GM18867 (cell line): ENCODE data around the gene GABRQ.
A peak's percentile ranks its signal among the peaks of the same experiment; 100 is the strongest.

Experiments used
- ATAC-seq: cut with Tn5 transposase; IDR thresholded peaks from one replicate; pipeline ENCODE4 v1.9.1; 2021; ENCODE audit warnings: mild to moderate bottlenecking, moderate library complexity; ENCODE audit not compliant: unreplicated experiment

The GABRQ gene

DNA sequence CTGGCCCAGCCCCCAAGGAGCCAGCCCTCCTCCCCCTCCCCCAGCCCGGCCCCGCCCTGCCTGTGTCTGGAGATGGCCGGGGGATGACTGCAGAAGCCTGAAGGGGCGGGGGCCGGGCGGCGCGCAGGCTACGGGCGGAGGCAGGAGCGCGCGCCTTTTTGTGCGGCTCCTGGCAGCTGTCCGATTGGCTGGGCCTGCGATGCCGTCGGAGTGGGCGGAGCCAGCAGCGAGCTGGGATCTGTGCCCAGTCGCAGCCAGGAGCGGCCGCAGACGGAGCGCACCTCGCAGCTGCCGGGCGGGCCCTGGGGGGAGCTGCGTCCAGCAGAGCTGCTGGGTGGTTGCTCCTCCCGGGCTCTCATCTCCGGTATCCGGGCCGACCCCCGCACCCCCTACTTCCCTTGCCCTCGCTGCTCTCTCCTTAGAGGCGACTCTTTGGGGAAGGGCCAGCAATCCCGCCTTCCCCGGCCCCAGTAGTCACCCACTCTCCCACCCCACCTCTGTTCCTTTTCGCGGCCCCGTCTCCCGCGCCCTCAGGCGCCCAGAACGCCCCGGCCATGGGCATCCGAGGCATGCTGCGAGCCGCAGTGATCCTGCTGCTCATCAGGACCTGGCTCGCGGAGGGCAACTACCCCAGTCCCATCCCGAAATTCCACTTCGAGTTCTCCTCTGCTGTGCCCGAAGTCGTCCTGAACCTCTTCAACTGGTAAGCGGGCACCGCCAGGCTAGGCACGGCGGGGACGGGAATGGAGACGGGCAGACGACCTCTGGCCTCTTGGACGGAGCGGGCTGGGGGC lies at the start of gene GABRQ:
TSS of gene GABRQ (plus strand) at position 247 of the 794 bp plus-strand sequence. CDS start at position 555, 308 bp downstream.
- no peak for ATAC-seq

DNA sequence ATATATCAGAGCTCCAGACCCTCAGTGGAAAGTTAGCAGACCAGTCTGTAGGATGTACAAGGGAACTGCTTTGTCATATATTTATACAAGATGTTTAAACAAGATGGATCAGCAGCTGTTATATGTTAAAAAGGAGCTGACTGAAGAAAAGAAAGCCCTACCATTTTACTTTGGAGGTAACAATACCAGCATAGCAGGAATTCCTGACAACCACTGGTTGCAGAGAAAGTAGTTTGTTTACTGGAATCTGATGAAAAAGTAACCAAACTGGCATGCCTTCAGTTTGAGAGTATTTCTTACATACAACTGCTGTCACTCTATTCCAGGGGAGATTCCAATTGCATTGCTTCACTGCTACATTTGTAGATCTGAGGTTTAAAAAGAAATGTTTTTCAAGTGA lies 49.5 kb upstream of the GABRQ start:
- ATAC-seq, result no peak

DNA sequence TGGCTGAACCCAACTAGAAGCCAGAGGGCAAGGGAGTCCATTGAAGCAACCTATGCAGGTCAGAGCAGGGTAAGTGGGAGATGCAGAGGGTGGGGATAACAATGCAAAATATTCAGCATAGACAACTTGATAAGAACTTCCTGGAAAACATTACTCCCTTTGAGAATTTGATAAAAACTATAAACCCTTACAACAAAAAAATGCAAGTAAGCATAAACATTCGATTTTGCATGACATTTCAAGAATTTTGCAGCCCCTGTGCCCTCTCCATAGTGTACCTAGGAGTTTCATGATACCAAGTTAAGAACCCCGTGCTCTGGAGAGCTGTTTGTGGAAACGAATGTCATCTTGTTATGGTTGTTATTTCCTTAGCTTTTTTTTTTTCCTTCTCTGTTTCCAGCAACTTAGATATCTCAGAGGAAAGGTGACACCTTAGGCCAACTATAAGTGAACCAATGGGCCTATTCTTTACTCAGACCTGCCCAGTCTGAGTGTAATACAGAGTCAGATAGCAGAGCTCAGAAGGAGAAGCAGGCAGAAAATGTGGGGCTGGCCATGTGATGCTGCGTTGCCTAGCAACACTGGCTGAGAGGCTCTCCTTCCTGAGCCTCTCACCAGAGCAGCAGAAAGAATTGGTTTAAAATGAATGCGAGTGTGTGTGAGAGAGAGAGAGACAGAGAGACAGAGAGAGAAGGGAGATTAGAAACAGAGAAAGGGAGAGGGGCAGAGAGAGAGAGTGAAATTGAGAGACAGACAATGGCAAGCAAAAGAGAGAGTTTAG lies 36.7 kb upstream of the GABRQ start:
- ATAC-seq, result no peak

DNA sequence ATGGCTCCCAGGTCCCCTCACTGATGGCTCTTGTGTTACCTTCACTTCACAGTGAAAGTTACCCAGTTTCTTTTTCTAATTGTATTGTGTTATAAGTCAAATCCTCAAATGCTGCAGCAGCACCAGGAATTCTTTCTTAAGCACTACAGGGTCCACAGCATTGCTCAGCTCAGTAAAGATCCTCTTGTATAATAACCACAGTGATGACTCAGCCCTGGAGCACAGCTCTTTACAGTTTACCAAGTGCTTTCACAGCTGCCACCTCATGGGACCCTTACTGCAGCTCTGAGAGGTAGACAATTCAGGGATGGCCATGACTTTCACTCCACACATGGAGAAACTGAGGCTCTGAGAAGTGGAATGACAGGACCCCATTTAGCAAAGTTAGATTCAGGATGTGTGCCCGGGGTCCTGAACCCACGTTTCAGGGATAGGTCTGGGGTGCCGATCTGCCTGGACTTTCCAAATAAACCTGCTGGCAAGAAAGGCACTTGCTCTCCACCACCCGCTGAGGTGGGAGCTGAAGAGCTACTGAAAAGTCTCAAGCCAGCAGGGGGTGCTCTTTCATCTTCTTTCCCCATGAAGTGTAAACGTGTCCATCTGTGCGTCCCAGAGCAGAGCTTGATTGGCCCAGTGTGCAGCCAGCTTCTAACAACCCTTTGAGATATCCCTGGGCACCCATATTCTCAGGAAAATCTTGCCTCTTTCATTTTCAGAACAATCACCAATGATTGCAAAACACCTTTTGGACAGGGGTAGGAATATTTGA lies 35.7 kb upstream of the GABRQ start:
- ATAC-seq, result no peak

DNA sequence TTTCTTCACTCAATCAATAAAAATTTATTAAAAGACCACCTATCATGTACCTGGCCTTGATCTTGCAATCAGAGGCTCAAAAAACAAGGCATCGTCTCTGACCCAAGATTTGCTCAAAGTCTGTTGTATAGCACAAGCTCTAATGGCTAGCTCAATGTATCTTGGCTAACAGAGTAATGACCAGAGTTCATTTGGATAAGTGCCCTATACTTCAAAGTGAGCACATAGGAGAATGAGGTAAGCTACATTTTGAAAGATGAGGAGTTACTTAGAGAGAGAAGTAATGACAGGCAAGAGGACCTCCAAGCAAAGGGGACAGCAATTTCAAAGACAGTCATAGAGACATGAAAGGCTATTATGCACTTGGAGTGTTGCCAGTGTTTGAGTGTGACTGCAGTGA lies 22.9 kb upstream of the GABRQ start:
- ATAC-seq, result no peak

DNA sequence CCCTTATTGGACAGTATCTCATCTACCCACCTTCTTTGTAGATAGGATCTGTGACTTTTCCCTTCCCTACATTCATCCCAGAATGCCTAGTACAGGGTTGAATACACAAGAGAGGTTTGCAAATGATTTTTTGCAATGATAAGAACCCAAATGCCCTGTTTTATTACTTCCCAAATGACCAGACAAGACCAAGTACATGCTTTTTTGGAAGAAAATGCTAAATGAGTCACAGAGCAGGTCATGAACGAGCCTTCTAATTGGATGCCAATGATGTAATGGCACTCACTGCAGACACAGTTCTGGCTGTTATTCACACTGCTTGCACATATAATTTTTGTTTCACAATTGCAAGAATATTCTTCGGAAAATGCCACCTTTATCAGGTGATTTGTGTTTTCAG lies 17.8 kb upstream of the GABRQ start:
- no peak for ATAC-seq

DNA sequence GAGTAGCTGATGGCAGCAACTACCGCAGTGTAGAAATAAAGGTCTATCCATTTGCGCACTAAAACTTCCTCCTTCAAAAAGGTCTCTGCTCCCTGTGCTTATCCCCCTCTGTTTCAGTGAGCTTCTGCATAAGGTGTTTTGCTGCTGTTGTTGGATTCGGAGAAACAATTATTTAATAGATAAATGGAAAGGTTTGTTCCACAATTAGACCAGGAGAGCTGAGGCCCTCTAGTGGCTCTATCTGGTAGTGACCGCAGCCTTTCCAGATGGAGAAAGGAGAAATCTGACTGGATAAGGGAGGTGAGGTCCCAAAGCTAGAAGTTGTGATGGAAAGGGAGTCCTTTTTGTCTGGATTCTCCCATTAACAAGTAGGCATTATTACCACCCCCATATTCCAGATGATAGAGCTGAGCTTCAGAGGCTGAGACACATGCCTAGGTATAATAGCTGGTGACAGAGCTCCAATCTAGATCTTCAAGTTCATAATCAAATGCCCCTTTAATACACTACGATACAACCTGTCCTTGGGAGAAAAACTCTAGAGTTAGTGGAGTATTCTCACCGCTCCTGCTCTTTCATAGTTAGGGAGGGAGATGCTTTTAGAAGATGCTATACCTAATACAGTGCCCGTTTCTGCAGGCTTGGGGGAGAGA lies 5.1 kb upstream of the GABRQ start:
- ATAC-seq, result peak; percentile 53

DNA sequence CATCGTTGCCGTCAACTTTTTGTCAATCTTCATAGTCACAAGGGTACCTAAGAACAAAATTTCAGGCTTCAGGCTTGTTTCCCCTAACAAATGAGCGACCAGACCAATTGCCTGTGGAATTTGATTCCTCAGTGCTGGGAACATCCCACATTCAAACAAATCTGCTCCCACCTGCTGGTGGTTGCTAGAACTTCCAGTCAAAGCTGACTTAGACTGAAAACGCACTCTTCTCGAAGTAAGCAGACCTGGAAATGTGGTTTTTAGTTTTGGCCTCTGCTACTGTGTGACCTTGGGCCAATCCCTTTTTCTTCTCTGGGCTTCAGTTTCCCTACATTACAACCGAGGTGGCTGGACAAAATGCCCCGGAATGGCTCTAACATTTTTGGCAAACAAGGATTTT lies 1.8 kb upstream of the GABRQ start:
- peak; percentile 67 for ATAC-seq

DNA sequence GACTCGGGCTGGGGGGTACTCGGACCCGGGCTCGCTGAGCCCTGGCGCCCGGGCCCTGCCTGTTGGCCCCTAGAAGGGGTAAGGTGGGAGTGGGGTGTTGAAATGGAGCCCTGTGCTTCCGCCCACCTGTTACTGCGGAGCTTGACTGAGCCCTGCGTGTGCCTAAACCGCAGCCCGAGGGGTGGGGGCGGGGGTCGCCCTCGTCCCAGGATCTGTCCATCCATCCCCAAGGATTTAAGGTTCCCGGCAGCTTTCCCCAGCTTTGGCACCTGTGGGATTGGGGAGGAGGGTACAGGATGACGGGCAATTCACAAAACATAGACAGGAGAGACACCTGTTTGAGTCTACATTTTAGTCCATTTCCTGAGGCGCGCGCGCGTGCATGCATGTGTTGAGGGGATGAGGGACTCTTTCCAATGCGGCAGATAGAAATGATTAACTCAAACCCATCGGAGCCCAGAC lies 779 bp downstream of the GABRQ start:
- no peak for ATAC-seq

DNA sequence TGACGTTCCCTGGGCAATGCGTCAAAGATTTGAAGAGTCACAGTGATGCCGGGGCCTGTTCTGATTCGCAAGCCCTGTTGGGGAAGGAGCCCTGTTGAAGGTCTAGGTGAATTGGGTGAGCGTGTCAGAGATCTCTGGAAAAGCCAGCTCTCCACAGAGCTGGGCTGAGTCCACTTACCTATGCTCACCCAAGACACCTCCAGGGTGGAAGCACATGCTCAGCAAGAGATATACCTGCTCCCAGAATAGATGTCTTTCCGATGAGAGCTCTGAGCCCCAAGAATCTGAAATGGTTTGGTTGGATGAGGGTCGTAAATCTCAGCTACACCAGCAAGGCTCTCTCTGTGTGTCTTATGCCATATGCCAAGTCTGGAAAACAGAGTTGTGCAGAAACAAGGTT lies 1.7 kb downstream of the GABRQ start:
- ATAC-seq, result no peak

DNA sequence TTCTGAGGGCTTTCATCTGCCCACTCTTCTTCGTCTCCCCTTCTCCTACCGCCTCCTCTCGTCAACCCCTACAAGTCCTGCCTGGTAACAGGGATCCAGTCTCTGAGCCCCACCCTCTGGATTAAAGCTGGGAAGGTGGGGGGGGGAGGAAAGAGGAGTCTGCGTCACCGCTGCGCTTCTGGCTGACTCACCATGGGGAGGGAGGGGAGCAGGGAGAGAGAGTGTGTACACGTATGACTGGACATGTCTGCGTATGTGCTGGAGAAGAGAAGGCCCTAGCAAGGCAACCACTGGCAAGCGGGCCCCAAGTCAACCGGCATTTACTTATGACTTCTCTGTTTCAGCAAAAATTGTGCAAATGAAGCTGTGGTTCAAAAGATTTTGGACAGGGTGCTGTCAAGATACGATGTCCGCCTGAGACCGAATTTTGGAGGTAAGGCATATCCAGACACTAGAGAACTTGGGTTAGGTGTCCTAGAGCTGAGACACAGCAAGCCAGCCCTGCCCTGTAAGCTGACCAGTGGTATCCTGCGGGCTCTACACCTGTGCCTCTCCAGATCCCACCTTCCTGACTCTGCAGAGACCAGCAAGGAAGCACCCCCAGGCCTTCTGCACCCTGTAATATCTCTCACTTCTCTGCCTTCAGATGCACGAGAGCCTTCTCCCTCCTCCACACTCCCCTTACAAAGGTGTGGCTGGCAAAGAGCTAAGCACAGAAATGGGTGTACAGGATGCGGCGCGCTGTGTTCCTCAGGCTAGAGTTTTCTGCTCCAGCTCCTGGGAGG lies 2.5 kb downstream of the GABRQ start:
- no peak for ATAC-seq

DNA sequence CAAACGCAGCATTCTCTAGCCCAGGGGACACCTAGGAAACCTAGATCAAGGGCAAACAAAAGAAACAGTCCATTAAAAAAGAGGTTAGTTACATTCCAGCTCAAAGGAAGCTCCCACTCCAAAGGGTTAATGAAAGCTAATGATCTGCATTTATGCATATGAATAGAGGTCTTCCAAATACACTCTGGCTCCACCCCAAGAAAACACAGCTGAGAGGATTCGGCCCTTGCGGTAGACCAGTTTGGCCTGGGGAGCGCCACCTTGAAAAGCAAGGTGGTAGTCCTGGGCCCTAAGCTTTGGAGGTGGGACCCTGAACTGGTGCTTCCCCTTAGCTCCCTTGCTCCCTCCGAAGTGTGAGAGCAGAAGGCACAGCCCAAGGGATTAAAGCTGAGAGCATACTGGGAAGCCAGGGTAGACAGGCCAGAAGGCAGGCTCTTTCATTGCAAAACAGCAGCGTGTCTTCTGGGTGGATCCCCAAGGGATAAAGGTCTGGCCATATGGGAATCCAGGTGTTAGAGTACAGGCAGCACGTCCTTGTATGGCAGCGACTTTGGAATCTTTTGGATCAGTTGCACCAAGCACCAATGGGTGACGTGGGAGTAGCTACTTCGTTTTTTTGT lies 3.7 kb downstream of the GABRQ start:
- no peak for ATAC-seq

DNA sequence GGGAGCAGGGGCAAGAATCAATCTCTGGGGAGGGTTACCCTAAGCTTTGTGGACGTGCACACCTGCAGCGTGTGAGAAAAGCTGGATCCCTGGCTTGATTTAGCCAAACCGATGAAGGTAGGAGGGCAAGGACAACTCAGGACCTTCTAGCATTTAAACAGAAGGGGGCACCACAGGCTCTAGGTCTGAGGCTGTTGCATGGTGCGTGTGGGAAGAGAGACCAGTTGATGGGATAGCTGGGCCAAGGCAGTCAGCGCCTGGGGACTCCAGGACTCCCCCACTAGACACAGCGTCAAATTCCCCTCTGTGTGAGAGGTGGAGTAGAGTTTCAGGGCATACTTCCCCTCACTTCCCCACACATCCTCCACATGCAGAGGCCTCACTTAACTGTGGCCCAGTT lies 4.3 kb downstream of the GABRQ start:
- ATAC-seq, result no peak

DNA sequence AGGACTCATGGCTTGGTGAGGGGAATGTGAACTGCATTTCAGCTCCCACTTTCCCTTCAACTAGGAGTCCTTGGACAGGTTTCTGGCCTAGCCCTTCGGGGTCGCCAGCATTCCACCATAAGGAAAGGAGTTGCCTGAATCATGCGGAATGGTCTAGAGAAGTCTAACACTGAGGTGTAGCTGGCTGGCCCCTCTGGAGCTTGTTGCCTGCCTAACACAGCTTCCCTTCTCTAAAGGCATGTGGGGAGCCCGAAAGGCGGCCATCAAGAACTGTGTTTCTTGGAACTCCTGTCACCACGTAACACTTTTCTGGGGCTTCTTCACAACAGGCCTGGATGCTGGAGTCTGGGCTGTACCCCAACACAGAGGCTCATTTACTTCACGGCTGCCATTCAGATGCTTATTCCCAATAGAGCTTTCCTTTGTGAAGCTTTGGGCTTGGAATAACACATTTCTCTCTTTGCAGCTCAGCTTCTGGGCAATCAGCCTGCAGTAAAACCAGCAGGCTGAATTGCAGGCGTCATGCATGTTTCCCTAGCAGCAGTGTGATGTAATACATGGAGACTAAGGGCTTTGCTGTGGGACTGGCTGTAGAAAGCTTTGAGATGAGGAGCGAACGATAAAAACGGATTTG lies 5.4 kb downstream of the GABRQ start:
- no peak for ATAC-seq

DNA sequence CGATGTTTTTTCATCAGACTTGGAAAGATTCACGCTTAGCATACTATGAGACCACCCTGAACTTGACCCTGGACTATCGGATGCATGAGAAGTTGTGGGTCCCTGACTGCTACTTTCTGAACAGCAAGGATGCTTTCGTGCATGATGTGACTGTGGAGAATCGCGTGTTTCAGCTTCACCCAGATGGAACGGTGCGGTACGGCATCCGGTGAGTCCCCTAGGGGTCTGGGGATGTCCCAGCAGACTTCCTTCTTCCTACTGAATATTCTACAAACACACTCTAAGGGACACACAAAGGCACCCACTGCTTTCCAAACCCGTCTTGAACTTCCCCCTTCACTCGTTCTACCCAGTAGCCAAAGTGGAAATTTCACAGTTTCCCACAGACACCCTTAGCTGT lies 9.3 kb downstream of the GABRQ start:
- no peak for ATAC-seq

DNA sequence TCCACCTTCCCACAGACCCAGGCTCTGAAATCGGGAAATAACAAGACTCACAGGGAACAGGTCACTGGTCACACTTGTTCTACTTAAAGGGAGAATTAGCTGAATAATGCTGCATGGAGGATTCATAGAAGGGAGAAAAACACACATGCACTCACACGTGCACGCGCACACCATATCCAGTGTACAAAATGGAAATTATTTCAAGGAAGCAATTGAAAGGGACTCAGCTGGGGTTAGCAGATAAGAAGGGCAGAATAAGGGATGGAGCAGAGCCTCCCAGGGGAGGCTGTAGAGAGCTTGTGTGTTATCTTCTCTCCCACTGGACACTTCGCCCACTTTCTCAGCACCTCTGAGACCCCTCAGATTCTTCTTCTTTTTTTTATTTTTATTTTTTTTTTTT lies 10.3 kb downstream of the GABRQ start:
- ATAC-seq, result no peak

DNA sequence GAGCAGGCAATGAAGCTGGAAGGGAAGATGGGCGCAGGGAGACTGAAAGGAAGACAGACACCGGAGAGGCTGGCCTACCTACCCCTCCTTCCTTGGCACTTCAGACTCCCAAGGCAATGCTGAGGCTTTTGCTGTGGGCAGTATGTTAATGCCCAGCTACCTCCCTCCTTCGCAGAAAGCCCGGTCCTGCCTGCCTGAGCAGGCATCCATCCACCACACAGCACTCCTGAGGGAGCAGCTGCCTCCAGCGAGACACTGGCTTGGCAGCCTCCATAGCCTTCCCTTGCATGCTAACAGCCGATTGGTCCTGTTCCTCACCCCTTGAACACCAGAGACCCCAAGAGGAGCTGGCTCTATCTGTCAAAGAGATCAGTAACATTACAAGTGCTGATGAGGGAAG lies 14.4 kb downstream of the GABRQ start:
- no peak for ATAC-seq

DNA sequence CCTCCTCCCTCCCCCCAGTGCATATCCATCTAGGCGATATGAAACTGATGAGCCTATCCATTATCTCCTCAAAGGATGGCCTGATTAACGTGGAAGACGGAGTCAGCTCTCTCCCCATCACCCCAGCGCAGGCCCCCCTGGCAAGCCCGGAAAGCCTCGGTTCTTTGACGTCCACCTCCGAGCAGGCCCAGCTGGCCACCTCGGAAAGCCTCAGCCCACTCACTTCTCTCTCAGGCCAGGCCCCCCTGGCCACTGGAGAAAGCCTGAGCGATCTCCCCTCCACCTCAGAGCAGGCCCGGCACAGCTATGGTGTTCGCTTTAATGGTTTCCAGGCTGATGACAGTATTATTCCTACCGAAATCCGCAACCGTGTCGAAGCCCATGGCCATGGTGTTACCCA lies 14.8 kb downstream of the GABRQ start:
- no peak for ATAC-seq

DNA sequence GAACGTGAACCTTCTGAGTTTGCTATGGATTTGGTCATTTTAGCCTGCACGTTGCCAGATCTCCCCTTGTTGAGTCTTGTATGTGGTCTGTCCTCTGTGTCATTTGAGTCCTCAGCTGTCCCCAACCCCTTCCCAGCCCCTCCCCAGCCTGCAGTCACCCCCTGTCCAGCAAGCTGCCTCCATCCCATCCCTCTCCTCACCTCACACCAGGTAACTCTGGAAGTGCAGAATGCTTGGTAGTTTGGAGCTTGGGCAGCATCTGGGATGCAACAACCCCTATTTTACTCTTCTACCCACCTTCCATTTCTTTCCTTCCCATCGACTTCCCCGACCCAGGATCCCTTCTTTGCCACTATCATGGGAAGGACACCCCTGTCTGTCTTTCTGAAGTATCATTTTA lies 18.4 kb downstream of the GABRQ start:
- no peak for ATAC-seq
